Hepatocyte (in vitro differentiated cells): ENCODE results near the gene VAV2. TPM values are rescaled to one million over a fixed set of nuclear protein-coding genes. Genes with fewer than 3 reads are reported as not detected.

Experiments used
- DNase-seq: peaks from one replicate; pipeline ENCODE4 v3.0.0-alpha.2; 2016; ENCODE audit warnings: low spot score
- H2AFZ ChIP-seq: fragments of 200-600 bp; sonication (generic); 2 replicates; pipeline ENCODE4 v1.6.0; 2016; ENCODE audit warnings: antibody characterized with exemption, mild to moderate bottlenecking
- H3K27ac ChIP-seq: fragments of 200-600 bp; sonication (generic); 2 replicates; pipeline ENCODE4 v1.5.1; 2016; ENCODE audit warnings: mild to moderate bottlenecking
- H3K27me3 ChIP-seq: fragments of 200-600 bp; sonication (generic); 2 replicates; pipeline ENCODE4 v1.6.1; 2016
- H3K36me3 ChIP-seq: fragments of 200-600 bp; sonication (generic); replicated peaks from 2 replicates; pipeline ENCODE4 v1.5.1; 2016; ENCODE audit warnings: low read depth; ENCODE audit not compliant: insufficient read depth
- H3K4me1 ChIP-seq: fragments of 200-600 bp; sonication (generic); 2 replicates; pipeline ENCODE4 v1.5.1; 2016; ENCODE audit warnings: mild to moderate bottlenecking, moderate library complexity; ENCODE audit not compliant: insufficient read depth
- H3K4me2 ChIP-seq: fragments of 200-600 bp; sonication (generic); 2 replicates; pipeline ENCODE4 v1.6.0; 2016
- H3K4me3 ChIP-seq: fragments of 200-600 bp; sonication (generic); 2 replicates; pipeline ENCODE4 v1.5.1; 2016; ENCODE audit warnings: mild to moderate bottlenecking
- H3K79me2 ChIP-seq: fragments of 200-600 bp; sonication (generic); 2 replicates; pipeline ENCODE4 v1.6.0; 2017; ENCODE audit warnings: mild to moderate bottlenecking
- H3K9me2 ChIP-seq: fragments of 200-600 bp; sonication (generic); replicated peaks from 2 replicates; pipeline ENCODE4 v1.6.0; 2017; ENCODE audit warnings: mild to moderate bottlenecking; ENCODE audit not compliant: insufficient read depth
- H3K9me3 ChIP-seq: fragments of 200-600 bp; sonication (generic); 2 replicates; pipeline ENCODE4 v1.5.1; 2016; ENCODE audit warnings: low read depth, mild to moderate bottlenecking
- H4K20me1 ChIP-seq: fragments of 200-600 bp; sonication (generic); 2 replicates; pipeline ENCODE4 v1.6.0; 2016; ENCODE audit warnings: mild to moderate bottlenecking; ENCODE audit not compliant: insufficient read depth, poor library complexity, severe bottlenecking
- CTCF ChIP-seq: fragments of 200-600 bp; sonication (generic); IDR thresholded peaks from 2 replicates; pipeline ENCODE4 v1.5.1; 2016; ENCODE audit warnings: antibody characterized with exemption, mild to moderate bottlenecking; ENCODE audit not compliant: poor library complexity
- EZH2 ChIP-seq: fragments of 200-600 bp; sonication (generic); IDR thresholded peaks from 2 replicates; pipeline ENCODE4 v1.6.1; 2016; ENCODE audit warnings: antibody characterized with exemption, mild to moderate bottlenecking, borderline replicate concordance
- EZH2phosphoT487 ChIP-seq: fragments of 200-600 bp; sonication (generic); IDR thresholded peaks from one replicate; pipeline ENCODE4 v1.6.1; 2018; ENCODE audit warnings: antibody characterized with exemption, mild to moderate bottlenecking, low read depth, moderate library complexity; ENCODE audit not compliant: unreplicated experiment, severe bottlenecking
- WGBS: methylation state at CpG from one replicate; pipeline ENCODE4 v1.1.6; 2016; ENCODE audit warnings: low lambda C conversion rate; ENCODE audit errors: missing lambda C conversion rate; 5-methylcytosine and 5-hydroxymethylcytosine counted together
- polyA plus RNA-seq: library from polyadenylated mRNA; unstranded; fragments of >200 nt; fragmentation: Nextera tagmentation; extraction: Ambion mirVana; gene quantifications from 2 replicates; pipeline ENCODE4 v1.2.1, GENCODE V29; 2016
- total RNA-seq: library from RNA; depleted of rRNA; stranded (reverse); fragments of >200 nt; gene quantifications from 2 replicates; pipeline ENCODE4 v1.2.3, GENCODE V29; 2014

VAV2 gene
- total and polyA plus RNA-seq, 2 experiments from 2014 or later, result 24.9 to 27.7 TPM

- no peaks in the 10 kb centered on the region for H3K9me2 ChIP-seq
- H3K27me3 ChIP-seq, result no peaks in the 10 kb centered on the region
- no peaks in the 10 kb centered on the region for H3K36me3 ChIP-seq
- no peaks in the 10 kb centered on the region for H3K79me2 ChIP-seq
- H3K27ac ChIP-seq, result no peak overlapping the region
- TF ChIP-seq CTCF (no peak), EZH2phosphoT487 (no peak), EZH2 (no peak)
- DNase-seq, result no peak
- WGBS, result 82% methylated on average over 26 of the region's 26 CpGs
- no peak overlapping the region for H3K4me3 ChIP-seq
- no peaks in the 10 kb centered on the region for H4K20me1 ChIP-seq
- no peak overlapping the region for H3K4me2 ChIP-seq
- H2AFZ ChIP-seq, result no peak overlapping the region
- H3K4me1 ChIP-seq, result peaks cover 5% of the 10 kb centered on the region
- H3K9me3 ChIP-seq, result no peaks in the 10 kb centered on the region
These were observed 170.3 kb downstream of the VAV2 start for GRCh38 chr9:133821601-133822429.

- Histone ChIP-seq H3K9me2 (no peaks in the 10 kb centered on the region), H4K20me1 (no peaks in the 10 kb centered on the region), H2AFZ (no peak overlapping the region), H3K9me3 (no peaks in the 10 kb centered on the region), H3K4me3 (no peak overlapping the region), H3K79me2 (peaks cover 2% of the 10 kb centered on the region), H3K36me3 (no peaks in the 10 kb centered on the region), H3K27me3 (no peaks in the 10 kb centered on the region), H3K27ac (no peak overlapping the region), H3K4me1 (no peaks in the 10 kb centered on the region), H3K4me2 (no peak overlapping the region)
- no peak for DNase-seq
- TF ChIP-seq CTCF, result no peak
- no peak for TF ChIP-seq EZH2
- no peak for TF ChIP-seq EZH2phosphoT487
- 94% methylated on average over 5 of the region's 5 CpGs for WGBS
These were observed 172.2 kb downstream of the VAV2 start for GRCh38 chr9:133819923-133820322.

- Histone ChIP-seq H3K4me3 (no peak overlapping the region), H3K4me1 (no peaks in the 10 kb centered on the region), H3K79me2 (peaks cover 2% of the 10 kb centered on the region), H3K4me2 (no peak overlapping the region), H3K9me2 (no peaks in the 10 kb centered on the region), H3K27me3 (no peaks in the 10 kb centered on the region), H3K9me3 (no peaks in the 10 kb centered on the region), H4K20me1 (no peaks in the 10 kb centered on the region), H3K36me3 (no peaks in the 10 kb centered on the region), H3K27ac (peak overlapping the region; percentile 14), H2AFZ (no peak overlapping the region)
- DNase-seq, result peak; percentile 42
- no peak for TF ChIP-seq EZH2phosphoT487
- no peak for TF ChIP-seq EZH2
- no peak for TF ChIP-seq CTCF
- 92% methylated on average over 3 of the region's 3 CpGs for WGBS
These were observed 173.7 kb downstream of the VAV2 start for GRCh38 chr9:133818444-133818843.
